Activated effector memory CD4-positive, alpha-beta T cell treated with Interleukin-2 at 50 U/mL for 16 hours (primary cell): ENCODE measurements around the gene CCDC40.
"Not testable (repeated sequence)": the region's sequence is repeated elsewhere in the genome, so short reads cannot be mapped to it uniquely, and the experiment has no call there.

Experiments
- DNase-seq: peaks from one replicate; pipeline ENCODE4 v3.0.0-alpha.2; 2020

Gene CCDC40

DNA sequence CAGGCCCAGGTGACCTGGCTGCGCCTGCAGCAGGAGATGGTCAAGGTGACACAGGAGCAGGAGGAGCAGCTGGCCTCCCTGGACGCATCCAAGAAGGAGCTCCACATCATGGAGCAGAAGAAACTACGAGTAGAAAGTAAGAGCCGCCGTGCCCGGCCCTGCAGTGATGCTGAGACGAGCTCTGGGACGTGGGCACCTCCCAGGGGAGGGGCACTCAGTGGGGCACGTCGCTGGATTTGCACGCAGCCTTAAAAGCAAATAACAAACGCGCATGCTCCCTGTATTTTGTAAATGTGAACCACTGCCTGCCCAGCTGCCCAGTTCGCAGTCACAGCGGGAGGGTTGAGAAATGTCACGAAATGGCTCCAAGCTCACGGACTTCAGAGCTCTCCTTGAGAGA lies 49.6 kb downstream of the CCDC40 start:
- no peak for DNase-seq

DNA sequence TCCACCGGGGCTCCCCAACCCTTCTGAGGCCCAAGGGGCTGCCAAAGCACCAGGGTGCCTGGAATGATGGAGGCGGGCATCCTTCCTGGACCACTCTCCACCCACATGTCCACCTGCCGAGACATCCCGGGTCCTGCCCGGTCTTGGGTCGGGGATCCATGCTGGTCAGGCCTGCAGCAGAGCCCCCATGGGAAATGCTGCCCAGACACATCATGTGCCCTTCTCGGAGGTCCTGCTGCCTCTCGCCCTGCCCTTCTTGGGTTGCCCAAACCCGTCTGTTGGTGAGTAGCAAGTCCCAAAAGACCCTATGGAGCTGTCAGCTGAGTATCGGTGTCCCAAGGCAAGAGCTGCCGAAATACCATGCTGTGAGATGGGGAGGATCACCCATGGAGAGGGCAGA lies 50.2 kb downstream of the CCDC40 start:
- DNase-seq: no peak

DNA sequence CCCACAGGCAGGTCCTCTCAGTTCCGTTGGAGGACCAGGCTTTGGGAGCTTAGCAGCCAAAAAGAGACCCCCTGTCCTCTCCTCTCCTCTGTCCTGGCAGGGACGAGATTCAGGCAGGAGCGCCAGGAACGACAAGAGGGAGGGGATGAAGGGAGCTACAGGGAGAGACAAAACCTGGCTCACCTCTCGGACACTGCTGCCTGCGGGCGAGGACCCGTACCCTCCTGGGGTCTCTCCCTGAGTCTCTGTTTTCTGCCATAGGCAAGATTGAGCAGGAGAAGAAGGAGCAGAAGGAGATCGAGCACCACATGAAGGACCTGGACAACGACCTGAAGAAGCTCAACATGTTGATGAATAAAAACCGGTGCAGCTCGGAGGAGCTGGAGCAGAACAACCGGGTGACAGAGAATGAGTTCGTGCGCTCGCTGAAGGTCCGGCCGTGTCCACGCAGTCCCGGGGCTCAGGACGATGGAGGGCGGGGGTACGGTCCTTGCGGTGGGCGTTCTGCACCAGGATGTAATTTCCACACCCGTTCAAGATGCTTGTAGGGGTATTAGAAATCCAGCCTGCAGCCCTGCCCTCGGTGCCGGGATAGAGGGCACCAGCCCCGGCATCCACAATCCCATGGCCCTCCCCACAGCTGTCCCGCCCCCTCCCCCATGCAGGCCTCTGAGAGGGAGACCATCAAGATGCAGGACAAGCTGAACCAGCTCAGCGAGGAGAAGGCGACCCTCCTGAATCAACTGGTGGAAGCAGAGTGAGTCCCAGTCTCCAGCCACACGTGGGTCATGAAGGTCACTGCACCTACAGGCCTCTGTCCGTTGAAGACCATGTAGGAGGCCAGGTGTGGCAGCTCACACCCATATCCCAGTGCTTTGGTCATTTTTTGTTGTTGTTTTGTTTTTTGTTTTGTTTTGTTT lies 51.2 kb downstream of the CCDC40 start:
- DNase-seq: no peak

DNA sequence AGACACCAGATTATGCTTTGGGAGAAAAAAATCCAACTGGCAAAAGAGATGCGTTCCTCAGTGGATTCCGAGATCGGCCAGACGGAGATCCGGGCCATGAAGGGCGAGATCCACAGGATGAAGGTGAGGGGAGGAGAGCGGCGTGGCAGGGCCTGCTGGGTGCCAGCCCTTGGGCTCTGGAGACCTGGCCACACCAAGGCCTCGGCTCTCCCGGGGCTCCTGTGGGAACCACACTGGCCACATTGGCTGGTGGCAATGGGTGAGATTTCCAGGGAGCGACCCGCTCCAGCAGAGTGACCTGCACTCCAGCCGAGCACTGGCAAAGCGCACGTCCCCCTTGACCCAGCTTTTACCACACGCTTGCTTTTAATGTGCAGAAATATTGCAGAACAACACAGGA lies 53.3 kb downstream of the CCDC40 start:
- no peak for DNase-seq

DNA sequence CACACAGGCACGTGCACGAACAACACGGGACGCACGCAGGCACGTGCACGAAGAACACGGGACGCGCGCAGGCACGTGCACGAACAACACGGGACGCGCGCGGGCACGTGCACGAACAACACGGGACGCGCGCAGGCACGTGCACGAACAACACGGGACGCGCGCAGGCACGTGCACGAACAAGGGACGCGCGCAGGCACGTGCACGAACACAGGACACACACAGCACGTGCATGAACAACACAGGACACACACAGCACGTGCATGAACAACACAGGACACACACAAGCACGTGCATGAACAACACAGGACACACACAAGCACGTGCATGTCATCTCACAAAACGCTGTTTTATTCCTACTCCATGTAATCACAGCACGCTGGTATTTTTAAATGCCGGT lies 53.7 kb downstream of the CCDC40 start:
- not testable (repeated sequence) for DNase-seq

DNA sequence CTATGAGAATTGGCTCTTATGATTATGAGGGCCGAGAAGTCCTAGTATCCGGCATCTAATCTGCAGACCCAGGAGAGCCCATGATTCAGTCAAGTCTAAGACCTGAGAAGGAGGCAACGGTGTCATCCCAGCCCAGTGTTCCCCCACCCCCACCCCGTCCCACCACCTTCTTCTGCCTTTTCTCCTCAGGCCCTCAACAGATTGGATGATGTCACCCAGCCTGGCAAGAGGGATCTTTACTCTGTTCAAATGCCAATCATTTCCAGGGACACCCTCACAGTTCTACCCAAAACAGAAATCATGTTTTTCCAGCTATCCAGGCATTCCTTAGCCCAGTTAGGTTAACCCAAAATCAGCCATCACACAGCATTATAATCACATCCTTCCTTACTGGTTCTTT lies 54.9 kb downstream of the CCDC40 start:
- no peak for DNase-seq

DNA sequence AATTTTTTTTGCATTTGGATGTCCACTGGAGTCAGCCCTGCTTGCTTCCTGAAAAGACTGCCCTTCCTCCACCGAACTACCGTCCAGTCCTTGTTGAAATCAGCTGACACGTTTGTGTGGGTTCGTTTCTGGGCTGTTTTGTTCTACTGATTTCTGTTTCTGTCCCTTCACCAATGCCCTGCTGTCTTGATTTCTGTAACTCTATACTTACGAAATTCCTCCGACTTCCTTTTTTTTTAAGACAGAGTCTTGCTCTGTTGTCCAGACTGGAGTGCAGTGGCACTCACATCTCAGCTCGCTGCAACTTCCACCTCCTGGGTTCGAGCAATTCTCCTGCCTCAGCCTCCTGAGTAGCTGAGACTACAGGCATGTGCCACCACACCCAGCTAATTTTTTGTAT lies 56.5 kb downstream of the CCDC40 start:
- no peak for DNase-seq

DNA sequence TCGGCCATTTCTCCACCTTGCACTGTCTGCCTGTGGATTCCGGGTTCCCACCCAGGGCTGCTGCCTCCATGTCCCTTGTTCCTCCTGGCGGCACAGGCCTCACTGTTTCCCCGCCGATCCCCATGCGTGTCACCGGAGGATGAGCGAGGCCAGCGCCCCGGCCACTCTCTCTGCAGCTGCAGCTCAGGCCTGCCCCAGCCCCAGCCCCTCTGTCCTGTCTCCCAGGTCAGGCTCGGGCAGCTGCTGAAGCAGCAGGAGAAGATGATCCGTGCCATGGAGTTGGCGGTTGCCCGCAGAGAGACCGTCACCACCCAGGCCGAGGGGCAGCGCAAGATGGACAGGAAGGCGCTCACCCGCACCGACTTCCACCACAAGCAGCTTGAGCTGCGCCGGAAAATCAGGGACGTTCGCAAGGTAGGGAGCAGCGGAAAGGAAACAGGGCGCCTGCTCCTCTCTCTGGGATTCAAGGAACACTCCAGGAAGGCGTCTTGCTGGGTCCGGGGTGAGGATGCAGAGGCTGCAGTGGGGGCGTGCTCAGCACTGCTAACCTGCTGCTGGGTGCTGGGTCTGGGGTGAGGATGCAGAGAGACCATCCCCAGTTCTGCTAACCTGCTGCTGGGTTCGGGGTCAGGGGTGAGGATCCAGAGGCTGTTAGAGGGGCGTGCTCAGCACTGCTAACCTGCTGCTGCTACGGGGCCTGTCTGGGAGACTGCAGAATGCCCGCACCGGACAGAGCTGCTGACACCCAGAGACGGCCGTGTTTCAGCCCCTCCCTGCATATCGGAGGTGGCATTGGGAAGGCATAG lies 58.8 kb downstream of the CCDC40 start:
- DNase-seq: no peak

DNA sequence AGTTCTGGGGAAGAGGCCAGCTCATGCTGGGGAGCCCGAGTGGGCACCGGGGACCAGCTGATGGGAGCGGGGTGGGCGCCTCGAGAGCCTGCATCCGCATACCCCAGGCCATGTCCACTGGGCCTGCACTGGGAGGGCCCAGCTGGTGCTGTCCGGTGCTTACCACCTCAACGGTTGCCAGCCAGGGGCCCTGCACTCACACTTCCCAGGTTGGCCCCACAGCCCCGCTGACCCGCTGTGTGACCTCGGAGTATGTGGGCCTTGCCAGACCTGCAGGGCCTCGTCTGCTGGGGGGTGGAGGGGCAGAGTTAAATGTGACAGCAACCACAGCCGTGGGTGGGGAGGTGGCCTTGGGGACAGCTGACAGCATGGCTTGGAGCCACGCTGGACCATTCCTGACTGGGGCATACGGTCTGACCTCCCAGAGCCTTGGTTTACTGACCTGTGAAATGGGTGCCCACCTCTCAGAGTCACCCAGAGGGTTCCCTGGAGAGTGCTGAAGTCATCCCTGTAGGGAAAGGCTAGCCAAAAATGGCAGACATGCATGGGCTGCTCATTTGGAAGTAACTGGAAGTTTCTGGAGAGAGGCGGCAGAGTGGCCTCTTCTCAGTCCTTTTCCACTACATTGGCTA lies 59.5 kb downstream of the CCDC40 start:
- DNase-seq: no peak

DNA sequence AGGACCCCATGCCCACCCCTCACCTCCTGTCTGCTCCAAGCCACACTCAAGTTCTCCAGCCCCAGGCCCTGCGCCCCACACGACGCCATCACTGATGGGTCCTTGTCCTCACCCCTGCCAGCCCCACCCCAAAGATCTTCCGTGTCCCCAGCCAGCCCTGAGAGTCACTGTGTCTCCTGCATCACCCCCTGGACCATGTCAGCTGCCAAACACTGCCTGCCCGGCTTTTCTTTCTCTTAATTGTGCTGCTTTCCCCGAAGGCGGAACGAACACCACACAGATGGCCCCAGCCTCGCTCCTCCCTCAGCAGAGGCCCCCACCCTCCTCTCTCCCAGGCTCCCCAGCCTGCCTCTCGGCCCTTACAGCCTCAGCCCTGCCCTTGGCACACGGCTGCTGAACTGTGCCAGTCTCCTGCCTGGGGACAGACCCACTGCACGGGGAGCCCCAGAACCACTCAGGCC lies 60.1 kb downstream of the CCDC40 start:
- DNase-seq: no peak

DNA sequence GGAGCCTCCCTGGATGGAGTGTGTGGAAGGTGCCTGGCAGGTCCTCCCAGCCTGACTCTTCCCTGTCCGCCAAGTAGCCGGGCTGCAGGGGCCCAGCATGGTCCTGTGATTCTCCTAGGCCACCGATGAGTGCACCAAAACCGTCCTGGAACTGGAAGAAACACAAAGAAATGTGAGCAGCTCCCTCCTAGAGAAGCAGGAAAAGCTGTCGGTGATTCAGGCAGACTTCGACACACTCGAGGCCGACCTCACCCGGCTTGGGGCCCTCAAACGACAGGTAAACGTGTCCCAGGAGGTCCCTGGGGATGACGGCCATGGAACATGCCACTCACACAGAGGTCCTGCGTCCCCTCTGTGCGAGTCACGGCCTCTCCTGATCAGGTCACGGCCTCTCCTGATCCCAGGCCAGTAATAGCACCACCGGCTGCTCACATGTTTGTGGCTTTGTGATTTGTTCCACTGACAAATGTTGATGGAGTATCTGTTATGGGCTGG lies 60.7 kb downstream of the CCDC40 start:
- no peak for DNase-seq

DNA sequence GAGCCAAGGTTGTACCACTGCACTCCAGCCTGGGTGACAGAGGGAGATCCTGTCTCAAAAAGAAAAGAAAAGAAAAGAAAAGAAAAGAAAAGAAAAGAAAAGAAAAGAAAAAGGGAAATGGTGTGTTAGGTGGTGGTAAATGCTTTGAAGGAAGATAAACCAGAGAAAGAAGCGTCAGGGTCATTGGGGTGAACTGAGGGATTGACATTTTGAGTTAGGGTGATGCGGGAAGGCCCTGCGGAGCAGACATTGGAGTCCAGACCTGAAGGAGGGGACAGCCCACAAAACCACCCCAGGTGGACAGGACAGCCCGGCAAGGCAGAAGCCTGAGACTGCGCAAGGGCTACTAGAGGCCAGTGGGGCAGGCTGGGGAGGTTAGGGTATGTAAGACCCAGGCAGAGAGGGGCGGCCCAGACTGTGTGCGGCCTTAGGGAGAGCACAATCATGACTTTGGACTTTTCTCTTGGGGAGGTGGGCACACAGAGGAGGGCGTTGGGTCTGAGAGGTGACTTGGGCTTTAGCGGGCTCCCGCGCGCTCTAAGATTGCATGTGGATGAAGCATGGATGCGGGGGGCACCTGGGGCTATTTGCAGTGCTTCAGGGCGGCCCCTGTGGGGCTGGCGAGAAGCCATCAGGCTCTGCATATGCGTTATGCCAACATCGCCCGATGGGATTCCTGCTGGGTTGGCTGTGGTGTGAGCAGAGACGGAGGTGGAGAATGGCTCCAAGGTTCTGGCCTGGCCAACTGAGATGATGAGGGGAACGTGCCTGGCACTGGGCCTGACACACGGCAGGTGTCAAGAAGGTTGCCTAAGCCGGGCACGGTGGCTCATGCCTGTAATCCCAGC lies 61.6 kb downstream of the CCDC40 start:
- DNase-seq: no peak

DNA sequence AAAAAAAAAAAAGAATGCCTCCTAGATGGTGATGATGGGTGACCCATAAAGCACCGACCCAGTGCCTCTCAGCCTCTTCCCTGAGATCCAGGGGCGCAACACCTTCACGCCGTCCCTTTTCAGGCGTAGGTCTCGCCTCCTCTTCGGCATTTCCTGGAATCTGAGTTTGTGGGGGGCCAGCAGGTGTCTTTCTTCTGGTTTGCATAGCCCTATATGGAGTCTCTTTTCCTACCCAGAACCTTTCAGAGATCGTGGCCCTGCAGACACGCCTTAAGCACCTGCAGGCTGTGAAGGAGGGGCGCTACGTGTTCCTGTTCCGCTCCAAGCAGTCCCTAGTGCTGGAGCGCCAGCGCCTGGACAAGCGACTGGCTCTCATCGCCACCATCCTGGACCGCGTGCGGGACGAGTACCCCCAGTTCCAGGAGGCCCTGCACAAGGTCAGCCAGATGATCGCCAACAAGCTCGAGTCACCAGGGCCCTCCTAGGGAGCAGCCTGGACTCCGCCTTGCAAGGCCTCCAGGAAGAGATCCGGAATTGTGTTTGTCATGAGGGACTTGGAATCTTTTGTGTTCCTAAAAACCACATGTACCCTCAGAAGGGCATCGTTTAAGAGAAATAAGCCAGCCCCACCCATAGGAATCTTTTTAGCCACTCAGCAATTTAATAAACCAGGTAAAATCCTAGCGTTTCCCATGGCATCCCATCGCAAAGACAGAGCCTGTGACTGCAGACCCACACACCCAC lies 63.0 kb downstream of the CCDC40 start:
- DNase-seq: no peak

DNA sequence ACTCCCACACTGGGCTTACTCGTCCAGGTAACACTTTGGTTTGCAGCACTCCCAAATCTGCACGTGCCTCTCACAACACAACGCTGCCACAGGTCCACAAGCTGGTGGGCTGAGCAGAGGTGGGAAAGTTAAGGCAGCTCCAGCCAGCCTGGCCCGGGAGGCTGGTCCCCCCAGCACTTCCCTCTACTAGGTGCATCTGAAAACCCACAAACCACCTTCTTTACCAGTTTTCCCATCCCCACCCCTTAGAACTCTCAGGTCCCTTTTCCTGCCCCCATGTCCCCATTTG lies 63.5 kb downstream of the CCDC40 start:
- no peak for DNase-seq

DNA sequence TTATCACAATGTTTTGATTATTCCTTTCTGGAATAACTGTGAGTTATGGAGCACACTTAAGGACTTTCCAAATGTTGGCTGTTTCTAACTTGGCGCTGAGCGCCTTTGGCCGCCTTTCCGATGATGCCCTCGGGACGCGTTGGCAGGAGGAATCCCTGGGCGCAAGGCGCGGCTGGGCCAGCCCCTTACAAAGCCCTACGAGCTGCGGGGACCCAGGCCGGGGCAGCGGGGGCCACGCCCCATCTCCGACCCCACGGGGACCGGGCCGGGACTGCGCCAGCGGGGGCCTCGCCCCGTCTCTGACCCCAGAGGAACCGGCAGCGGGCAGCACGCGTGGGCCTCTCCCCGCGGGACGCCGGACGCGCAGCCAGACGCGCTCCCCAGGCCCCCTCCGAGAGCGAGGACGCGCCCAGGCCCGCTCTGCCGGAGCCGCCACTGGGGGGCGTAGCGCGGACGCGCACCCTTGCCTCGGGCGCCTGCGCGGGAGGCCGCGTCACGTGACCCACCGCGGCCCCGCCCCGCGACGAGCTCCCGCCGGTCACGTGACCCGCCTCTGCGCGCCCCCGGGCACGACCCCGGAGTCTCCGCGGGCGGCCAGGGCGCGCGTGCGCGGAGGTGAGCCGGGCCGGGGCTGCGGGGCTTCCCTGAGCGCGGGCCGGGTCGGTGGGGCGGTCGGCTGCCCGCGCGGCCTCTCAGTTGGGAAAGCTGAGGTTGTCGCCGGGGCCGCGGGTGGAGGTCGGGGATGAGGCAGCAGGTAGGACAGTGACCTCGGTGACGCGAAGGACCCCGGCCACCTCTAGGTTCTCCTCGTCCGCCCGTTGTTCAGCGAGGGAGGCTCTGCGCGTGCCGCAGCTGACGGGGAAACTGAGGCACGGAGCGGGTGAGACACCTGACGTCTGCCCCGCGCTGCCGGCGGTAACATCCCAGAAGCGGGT lies 64.8 kb downstream of the CCDC40 start, which contains the start of gene GAA:
TSS of gene GAA (plus strand) at position 571 of the 935 bp plus-strand sequence. CDS start 3,006 bp downstream, outside the sequence.
- peak; percentile 83 for DNase-seq

DNA sequence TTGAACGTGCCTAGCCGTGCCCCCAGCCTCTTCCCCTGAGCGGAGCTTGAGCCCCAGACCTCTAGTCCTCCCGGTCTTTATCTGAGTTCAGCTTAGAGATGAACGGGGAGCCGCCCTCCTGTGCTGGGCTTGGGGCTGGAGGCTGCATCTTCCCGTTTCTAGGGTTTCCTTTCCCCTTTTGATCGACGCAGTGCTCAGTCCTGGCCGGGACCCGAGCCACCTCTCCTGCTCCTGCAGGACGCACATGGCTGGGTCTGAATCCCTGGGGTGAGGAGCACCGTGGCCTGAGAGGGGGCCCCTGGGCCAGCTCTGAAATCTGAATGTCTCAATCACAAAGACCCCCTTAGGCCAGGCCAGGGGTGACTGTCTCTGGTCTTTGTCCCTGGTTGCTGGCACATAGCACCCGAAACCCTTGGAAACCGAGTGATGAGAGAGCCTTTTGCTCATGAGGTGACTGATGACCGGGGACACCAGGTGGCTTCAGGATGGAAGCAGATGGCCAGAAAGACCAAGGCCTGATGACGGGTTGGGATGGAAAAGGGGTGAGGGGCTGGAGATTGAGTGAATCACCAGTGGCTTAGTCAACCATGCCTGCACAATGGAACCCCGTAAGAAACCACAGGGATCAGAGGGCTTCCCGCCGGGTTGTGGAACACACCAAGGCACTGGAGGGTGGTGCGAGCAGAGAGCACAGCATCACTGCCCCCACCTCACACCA lies 65.7 kb downstream of the CCDC40 start:
- DNase-seq: no peak

DNA sequence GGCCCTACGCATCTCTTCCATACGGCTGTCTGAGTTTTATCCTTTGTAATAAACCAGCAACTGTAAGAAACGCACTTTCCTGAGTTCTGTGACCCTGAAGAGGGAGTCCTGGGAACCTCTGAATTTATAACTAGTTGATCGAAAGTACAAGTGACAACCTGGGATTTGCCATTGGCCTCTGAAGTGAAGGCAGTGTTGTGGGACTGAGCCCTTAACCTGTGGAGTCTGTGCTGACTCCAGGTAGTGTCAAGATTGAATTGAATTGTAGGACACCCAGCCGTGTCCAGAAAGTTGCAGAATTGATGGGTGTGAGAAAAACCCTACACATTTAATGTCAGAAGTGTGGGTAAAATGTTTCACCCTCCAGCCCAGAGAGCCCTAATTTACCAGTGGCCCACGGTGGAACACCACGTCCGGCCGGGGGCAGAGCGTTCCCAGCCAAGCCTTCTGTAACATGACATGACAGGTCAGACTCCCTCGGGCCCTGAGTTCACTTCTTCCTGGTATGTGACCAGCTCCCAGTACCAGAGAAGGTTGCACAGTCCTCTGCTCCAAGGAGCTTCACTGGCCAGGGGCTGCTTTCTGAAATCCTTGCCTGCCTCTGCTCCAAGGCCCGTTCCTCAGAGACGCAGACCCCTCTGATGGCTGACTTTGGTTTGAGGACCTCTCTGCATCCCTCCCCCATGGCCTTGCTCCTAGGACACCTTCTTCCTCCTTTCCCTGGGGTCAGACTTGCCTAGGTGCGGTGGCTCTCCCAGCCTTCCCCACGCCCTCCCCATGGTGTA lies 66.4 kb downstream of the CCDC40 start:
- no peak for DNase-seq

DNA sequence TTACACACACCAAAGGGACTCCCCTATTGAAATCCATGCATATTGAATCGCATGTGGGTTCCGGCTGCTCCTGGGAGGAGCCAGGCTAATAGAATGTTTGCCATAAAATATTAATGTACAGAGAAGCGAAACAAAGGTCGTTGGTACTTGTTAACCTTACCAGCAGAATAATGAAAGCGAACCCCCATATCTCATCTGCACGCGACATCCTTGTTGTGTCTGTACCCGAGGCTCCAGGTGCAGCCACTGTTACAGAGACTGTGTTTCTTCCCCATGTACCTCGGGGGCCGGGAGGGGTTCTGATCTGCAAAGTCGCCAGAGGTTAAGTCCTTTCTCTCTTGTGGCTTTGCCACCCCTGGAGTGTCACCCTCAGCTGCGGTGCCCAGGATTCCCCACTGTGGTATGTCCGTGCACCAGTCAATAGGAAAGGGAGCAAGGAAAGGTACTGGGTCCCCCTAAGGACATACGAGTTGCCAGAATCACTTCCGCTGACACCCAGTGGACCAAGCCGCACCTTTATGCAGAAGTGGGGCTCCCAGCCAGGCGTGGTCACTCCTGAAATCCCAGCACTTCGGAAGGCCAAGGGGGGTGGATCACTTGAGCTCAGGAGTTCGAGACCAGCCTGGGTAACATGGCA lies 67.1 kb downstream of the CCDC40 start:
- no peak for DNase-seq
